Astrocyte (in vitro differentiated cells and primary cell): ENCODE measurements around the gene AP4S1. TPM values are rescaled to one million over a fixed set of nuclear protein-coding genes. Genes with fewer than 3 reads are reported as not detected.

Experiments
- DNase-seq: peaks from one replicate; pipeline ENCODE4 v3.0.0-alpha.2; 2010; ENCODE audit warnings: low read depth
- FAIRE-seq: peaks from 2 replicates; lab custom pipeline; 2011; peaks lifted over from hg19 to GRCh38; lab: Jason Lieb, UNC
- H2AFZ ChIP-seq: 2 replicates; pipeline ENCODE4 v1.6.0; 2012; ENCODE audit warnings: low read depth, low read length, inconsistent platforms
- H3K27ac ChIP-seq: 2 replicates; pipeline ENCODE4 v1.5.1; 2011; ENCODE audit warnings: low read depth, low read length, inconsistent platforms
- H3K27me3 ChIP-seq: 2 replicates; pipeline ENCODE4 v1.6.0; 2011; ENCODE audit warnings: low read length, inconsistent platforms; ENCODE audit not compliant: insufficient read depth
- H3K36me3 ChIP-seq: 2 replicates; pipeline ENCODE4 v1.5.1; 2011; ENCODE audit warnings: low read length, inconsistent platforms; ENCODE audit not compliant: insufficient read depth
- H3K4me1 ChIP-seq: 2 replicates; pipeline ENCODE4 v1.5.1; 2011; ENCODE audit warnings: low read length, inconsistent platforms; ENCODE audit not compliant: insufficient read depth
- H3K4me2 ChIP-seq: 2 replicates; pipeline ENCODE4 v1.6.0; 2012; ENCODE audit warnings: low read length, inconsistent platforms
- H3K4me3 ChIP-seq: 2 replicates; pipeline ENCODE4 v1.5.1; 2011; ENCODE audit warnings: low read depth, mild to moderate bottlenecking, low read length, inconsistent platforms; ENCODE audit not compliant: insufficient read depth
- H3K79me2 ChIP-seq: 2 replicates; pipeline ENCODE4 v1.6.0; 2012; ENCODE audit warnings: mild to moderate bottlenecking, low read length, inconsistent platforms; ENCODE audit not compliant: insufficient read depth
- H3K9ac ChIP-seq: 2 replicates; pipeline ENCODE4 v1.6.0; 2012; ENCODE audit warnings: mild to moderate bottlenecking, low read length, inconsistent platforms
- H3K9me3 ChIP-seq: 2 replicates; pipeline ENCODE4 v1.5.1; 2012; ENCODE audit warnings: low read depth, mild to moderate bottlenecking, low read length, inconsistent platforms; ENCODE audit not compliant: insufficient read depth
- H4K20me1 ChIP-seq: 2 replicates; pipeline ENCODE4 v1.6.0; 2012; ENCODE audit warnings: low read length, inconsistent platforms; ENCODE audit not compliant: insufficient read depth
- H3K27ac Mint-ChIP-seq: one replicate; pipeline ENCODE4 v1.8.0; 2021; ENCODE audit warnings: mild to moderate bottlenecking, mixed read lengths; ENCODE audit not compliant: unreplicated experiment
- H3K27me3 Mint-ChIP-seq: one replicate; pipeline ENCODE4 v1.8.0; 2021; ENCODE audit warnings: low read depth, mixed read lengths; ENCODE audit not compliant: unreplicated experiment
- H3K36me3 Mint-ChIP-seq: one replicate; pipeline ENCODE4 v1.8.0; 2021; ENCODE audit warnings: low read depth, mixed read lengths; ENCODE audit not compliant: unreplicated experiment
- H3K4me1 Mint-ChIP-seq: one replicate; pipeline ENCODE4 v1.8.0; 2021; ENCODE audit warnings: low read depth, mixed read lengths; ENCODE audit not compliant: unreplicated experiment
- H3K4me3 Mint-ChIP-seq: one replicate; pipeline ENCODE4 v1.8.0; 2021; ENCODE audit warnings: mild to moderate bottlenecking, moderate library complexity, mixed read lengths; ENCODE audit not compliant: unreplicated experiment
- H3K9me3 Mint-ChIP-seq: one replicate; pipeline ENCODE4 v1.8.0; 2021; ENCODE audit warnings: mild to moderate bottlenecking, mixed read lengths; ENCODE audit not compliant: unreplicated experiment
- CTCF ChIP-seq: IDR thresholded peaks from 2 replicates; pipeline ENCODE4 v1.5.1; 2011; ENCODE audit warnings: low read depth, mild to moderate bottlenecking, inconsistent platforms, low read length, moderate library complexity; ENCODE audit not compliant: insufficient read depth
- EZH2 ChIP-seq: IDR thresholded peaks from 2 replicates; pipeline ENCODE4 v1.6.1; 2012; ENCODE audit warnings: mild to moderate bottlenecking, low read length, inconsistent platforms; ENCODE audit not compliant: insufficient read depth
- total RNA-seq: library from RNA; stranded (reverse); gene quantifications from 2 replicates; pipeline ENCODE4 v1.2.1, GENCODE V29; 2021

Gene AP4S1
- total RNA-seq, 1 donor from 2014 or later: 5.7 TPM

GRCh38 chr14:31043379-31043778 lies 17.9 kb downstream of the AP4S1 start:
- H3K79me2 ChIP-seq: no peaks in the 10 kb centered on the region
- no peaks in the 10 kb centered on the region for H3K4me1 ChIP-seq
- no peaks in the 10 kb centered on the region for H3K36me3 Mint-ChIP-seq
- H3K9me3 Mint-ChIP-seq: no peaks in the 10 kb centered on the region
- peaks cover 5% of the 10 kb centered on the region for H3K4me1 Mint-ChIP-seq
- TF ChIP-seq EZH2 (no peak), CTCF (no peak)
- H3K27ac Mint-ChIP-seq: no peak overlapping the region
- H3K27me3 ChIP-seq: no peaks in the 10 kb centered on the region
- H3K4me2 ChIP-seq: no peak overlapping the region
- FAIRE-seq (no peak), DNase-seq (no peak)
- H3K27ac ChIP-seq: no peak overlapping the region
- no peak overlapping the region for H2AFZ ChIP-seq
- no peaks in the 10 kb centered on the region for H3K9me3 ChIP-seq
- H3K4me3 ChIP-seq: no peak overlapping the region
- no peak overlapping the region for H3K4me3 Mint-ChIP-seq
- no peak overlapping the region for H3K9ac ChIP-seq
- H3K36me3 ChIP-seq: no peaks in the 10 kb centered on the region
- no peaks in the 10 kb centered on the region for H3K27me3 Mint-ChIP-seq
- no peaks in the 10 kb centered on the region for H4K20me1 ChIP-seq

GRCh38 chr14:31045501-31046080 lies 20.1 kb downstream of the AP4S1 start:
- Mint-ChIP-seq H3K36me3 (no peaks in the 10 kb centered on the region), H3K27ac (no peak overlapping the region)

More at GRCh38 chr14:31045501-31046080, 20.1 kb downstream of the AP4S1 start:
- Histone ChIP-seq H3K27ac (no peak overlapping the region), H3K9ac (no peak overlapping the region), H4K20me1 (no peaks in the 10 kb centered on the region), H3K79me2 (no peaks in the 10 kb centered on the region), H3K4me1 (no peaks in the 10 kb centered on the region), H3K27me3 (no peaks in the 10 kb centered on the region), H3K4me3 (no peak overlapping the region), H3K9me3 (no peaks in the 10 kb centered on the region), H3K4me2 (no peak overlapping the region), H2AFZ (no peak overlapping the region), H3K36me3 (no peaks in the 10 kb centered on the region)
- DNase-seq (no peak), FAIRE-seq (no peak)
- Mint-ChIP-seq H3K4me3 (no peak overlapping the region), H3K4me1 (peaks cover 5% of the 10 kb centered on the region), H3K9me3 (no peaks in the 10 kb centered on the region), H3K27me3 (no peaks in the 10 kb centered on the region)
- TF ChIP-seq CTCF: no peak
- no peak for TF ChIP-seq EZH2
